ENCODE results near the gene COL1A1. TPM values are rescaled to one million over a fixed set of nuclear protein-coding genes. Genes with fewer than 3 reads are reported as not detected.
A peak's percentile ranks its signal among the peaks of the same experiment; 100 is the strongest.

Gene COL1A1
- total RNA-seq (1,000 to 10,000 TPM in 1 of 7 donors, 100 to 1,000 TPM in 5, 10 to 100 TPM in 1; 71.2 to 1,087 (median 550) TPM), polyA plus RNA-seq (100 to 1,000 TPM; 260 to 321 TPM)
- long read RNA-seq, donor 1, full-length matches to known transcripts, result 61 of 709 reads
- long read RNA-seq, donor 1, partial matches to known transcripts, result 505 of 709 reads
- long read RNA-seq, donor 1, other reads (novel, unspliced or antisense), result 143 of 709 reads
- long read RNA-seq, donor 2, full-length matches to known transcripts, result 133 of 529 reads
- long read RNA-seq, donor 2, partial matches to known transcripts, result 396 of 529 reads
- long read RNA-seq, donor 2, other reads (novel, unspliced or antisense), result 0 of 529 reads
- long read RNA-seq, donor 3, full-length matches to known transcripts, result 1,045 of 1,579 reads
- long read RNA-seq, donor 3, partial matches to known transcripts, result 410 of 1,579 reads
- long read RNA-seq, donor 3, other reads (novel, unspliced or antisense), result 124 of 1,579 reads

DNA sequence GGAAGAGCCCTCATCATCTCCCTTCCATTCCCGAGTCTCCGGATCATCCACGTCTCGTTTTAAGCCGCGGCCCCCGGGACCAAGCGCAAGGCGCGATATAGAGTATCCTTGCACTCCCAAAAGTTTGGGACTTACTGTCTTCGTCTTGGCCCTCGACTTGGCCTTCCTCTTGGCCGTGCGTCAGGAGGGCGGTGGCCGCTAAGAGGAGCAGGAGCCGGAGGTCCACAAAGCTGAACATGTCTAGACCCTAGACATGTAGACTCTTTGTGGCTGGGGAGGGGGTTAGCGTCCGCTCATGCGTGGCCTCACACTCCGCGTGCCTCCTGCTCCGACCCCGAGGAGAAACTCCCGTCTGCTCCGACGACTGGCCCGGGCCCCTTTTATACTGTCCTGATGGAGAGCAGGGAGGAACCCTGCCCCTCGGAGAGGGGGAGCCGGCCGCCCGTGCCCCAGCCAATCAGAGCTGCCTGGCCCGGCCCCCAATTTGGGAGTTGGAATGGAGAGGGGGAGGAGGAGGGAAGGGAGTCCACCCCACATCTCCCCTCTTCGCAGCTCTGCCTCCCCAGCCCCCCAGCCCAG, at the start of gene COL1A1:
Gene COL1A1 (minus strand): TSS at position 356 of the 579 bp plus-strand sequence. CDS start 118 bp downstream, at position 238.
- intact Hi-C loops (cut with DNase I), result loop anchor here in 3 of 4 donors (2.0 kb wide), 2 partner anchors 69 to 71 kb away; no protein-coding TSS in a partner anchor
- Histone ChIP-seq H3K4me1 (ENCODE audit: insufficient read depth) (peaks cover 25% of the 10 kb centered on the region), H3K9me3 (no peaks in the 10 kb centered on the region), H3K27me3 (no peaks in the 10 kb centered on the region), H3K4me3 (peak within 1 kb of the TSS; percentile 70), H3K27ac (peak within 1 kb of the TSS; percentile 82 to 95), H3K36me3 (no peaks in the 10 kb centered on the region)
- peak; percentile 93 to 96 (median 94) for DNase-seq
- WGBS, 3 donors, result 1 to 4% (median 1%) methylated on average over 34 of the region's 34 CpGs
- TF ChIP-seq POLR2A (IDR thresholded peaks at IDR 0.05) (peak; percentile 97), EP300 (IDR thresholded peaks at IDR 0.05) (no peak)
- TF ChIP-seq, protein P1, sequence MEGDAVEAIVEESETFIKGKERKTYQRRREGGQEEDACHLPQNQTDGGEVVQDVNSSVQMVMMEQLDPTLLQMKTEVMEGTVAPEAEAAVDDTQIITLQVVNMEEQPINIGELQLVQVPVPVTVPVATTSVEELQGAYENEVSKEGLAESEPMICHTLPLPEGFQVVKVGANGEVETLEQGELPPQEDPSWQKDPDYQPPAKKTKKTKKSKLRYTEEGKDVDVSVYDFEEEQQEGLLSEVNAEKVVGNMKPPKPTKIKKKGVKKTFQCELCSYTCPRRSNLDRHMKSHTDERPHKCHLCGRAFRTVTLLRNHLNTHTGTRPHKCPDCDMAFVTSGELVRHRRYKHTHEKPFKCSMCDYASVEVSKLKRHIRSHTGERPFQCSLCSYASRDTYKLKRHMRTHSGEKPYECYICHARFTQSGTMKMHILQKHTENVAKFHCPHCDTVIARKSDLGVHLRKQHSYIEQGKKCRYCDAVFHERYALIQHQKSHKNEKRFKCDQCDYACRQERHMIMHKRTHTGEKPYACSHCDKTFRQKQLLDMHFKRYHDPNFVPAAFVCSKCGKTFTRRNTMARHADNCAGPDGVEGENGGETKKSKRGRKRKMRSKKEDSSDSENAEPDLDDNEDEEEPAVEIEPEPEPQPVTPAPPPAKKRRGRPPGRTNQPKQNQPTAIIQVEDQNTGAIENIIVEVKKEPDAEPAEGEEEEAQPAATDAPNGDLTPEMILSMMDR (IDR thresholded peaks at IDR 0.05), result peak in 1 of 3 donors; percentile 17

DNA sequence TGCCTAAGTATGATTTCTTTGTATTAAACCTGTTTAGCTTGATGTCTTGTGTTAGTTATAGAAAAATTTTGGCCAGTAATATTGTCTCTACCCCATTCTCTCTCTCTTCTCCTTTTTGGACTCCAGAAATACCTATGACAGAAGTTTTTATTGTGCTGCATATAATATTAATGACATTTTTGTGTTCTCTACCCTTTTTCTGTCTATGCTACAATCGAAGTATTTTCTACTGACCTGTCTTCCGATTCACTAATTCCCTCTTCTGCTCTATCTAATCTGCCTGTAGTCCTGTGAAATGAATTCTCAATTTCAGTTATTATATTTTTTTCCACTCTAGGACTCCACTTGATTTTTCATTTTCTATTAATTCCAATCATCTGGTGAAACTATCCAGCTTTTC, 46.8 kb upstream of the COL1A1 start:
- TF ChIP-seq POLR2A (IDR thresholded peaks at IDR 0.05) (no peak), EP300 (IDR thresholded peaks at IDR 0.05) (no peak)
- TF ChIP-seq, protein P1 (IDR thresholded peaks at IDR 0.05), result no peak
- Histone ChIP-seq H3K27ac (no peak overlapping the region), H3K4me1 (ENCODE audit: insufficient read depth) (no peaks in the 10 kb centered on the region), H3K36me3 (no peaks in the 10 kb centered on the region), H3K27me3 (no peaks in the 10 kb centered on the region), H3K4me3 (no peak overlapping the region), H3K9me3 (no peaks in the 10 kb centered on the region)
- WGBS, 3 donors, result 68 to 94% (median 76%) methylated on average over 2 of the region's 2 CpGs
- intact Hi-C loops (cut with DNase I), result no loop called here
- DNase-seq, result no peak

DNA sequence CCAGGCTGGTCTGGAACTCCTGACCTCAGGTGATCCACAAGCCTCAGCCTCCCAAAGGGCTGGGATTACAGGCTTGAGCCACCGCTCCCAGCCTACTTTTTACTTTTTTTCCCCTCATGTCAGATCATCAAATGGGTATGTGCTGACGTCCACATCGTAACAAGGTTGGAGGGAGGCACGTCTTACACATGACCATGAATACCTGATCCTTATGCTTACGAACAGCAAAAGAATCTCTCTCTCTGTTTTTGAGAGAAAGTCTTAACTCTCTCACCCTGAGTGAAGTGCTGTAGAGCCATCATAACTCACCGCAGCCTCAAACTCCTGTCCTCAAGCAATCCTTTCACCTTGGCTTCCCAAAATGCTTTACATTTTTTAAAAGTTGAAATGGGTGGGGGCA, 43.3 kb upstream of the COL1A1 start:
- TF ChIP-seq POLR2A (IDR thresholded peaks at IDR 0.05) (no peak), EP300 (IDR thresholded peaks at IDR 0.05) (no peak)
- TF ChIP-seq, protein P1 (IDR thresholded peaks at IDR 0.05), result no peak
- H3K9me3 ChIP-seq, result no peaks in the 10 kb centered on the region
- no peaks in the 10 kb centered on the region for H3K27me3 ChIP-seq
- no peak for DNase-seq
- H3K36me3 ChIP-seq, result no peaks in the 10 kb centered on the region
- intact Hi-C loops (cut with DNase I), result no loop called here
- H3K4me1 ChIP-seq (ENCODE audit: insufficient read depth), result no peaks in the 10 kb centered on the region
- 83 to 91% (median 87%) methylated on average over 6 of the region's 6 CpGs for WGBS, 3 donors
- H3K27ac ChIP-seq, result no peak overlapping the region
- no peak overlapping the region for H3K4me3 ChIP-seq

DNA sequence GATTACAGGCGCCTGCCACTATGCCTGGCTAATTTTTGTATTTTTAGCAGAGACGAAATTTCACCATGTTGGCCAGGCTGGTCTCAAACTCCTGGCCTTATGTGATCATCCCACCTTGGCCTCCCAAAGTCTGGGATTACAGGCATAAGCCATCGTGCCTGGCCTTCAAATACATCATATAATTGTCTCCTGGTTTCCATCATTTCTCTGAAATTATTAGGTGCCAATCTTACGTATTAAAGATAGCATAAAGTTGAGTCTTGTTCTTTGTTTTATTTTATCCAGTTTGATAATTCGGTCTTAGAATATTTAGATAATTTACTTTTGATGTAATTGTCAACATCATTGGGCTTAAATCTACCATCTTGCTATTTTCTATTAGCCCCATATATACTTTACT, 40.0 kb upstream of the COL1A1 start:
- DNase-seq, result no peak
- Histone ChIP-seq H3K4me3 (no peak overlapping the region), H3K27ac (no peak overlapping the region), H3K27me3 (no peaks in the 10 kb centered on the region), H3K4me1 (ENCODE audit: insufficient read depth) (peaks cover 3% of the 10 kb centered on the region), H3K9me3 (no peaks in the 10 kb centered on the region), H3K36me3 (no peaks in the 10 kb centered on the region)
- intact Hi-C loops (cut with DNase I), result no loop called here
- TF ChIP-seq POLR2A (IDR thresholded peaks at IDR 0.05) (no peak), EP300 (IDR thresholded peaks at IDR 0.05) (no peak)
- TF ChIP-seq, protein P1 (IDR thresholded peaks at IDR 0.05), result no peak
- WGBS, 3 donors, result 75 to 83% (median 75%) methylated on average over 5 of the region's 5 CpGs

Data from ovary (tissue), 10 donors.